ENCODE results near the gene TSPAN5.

- TF ChIP-seq, protein P1, sequence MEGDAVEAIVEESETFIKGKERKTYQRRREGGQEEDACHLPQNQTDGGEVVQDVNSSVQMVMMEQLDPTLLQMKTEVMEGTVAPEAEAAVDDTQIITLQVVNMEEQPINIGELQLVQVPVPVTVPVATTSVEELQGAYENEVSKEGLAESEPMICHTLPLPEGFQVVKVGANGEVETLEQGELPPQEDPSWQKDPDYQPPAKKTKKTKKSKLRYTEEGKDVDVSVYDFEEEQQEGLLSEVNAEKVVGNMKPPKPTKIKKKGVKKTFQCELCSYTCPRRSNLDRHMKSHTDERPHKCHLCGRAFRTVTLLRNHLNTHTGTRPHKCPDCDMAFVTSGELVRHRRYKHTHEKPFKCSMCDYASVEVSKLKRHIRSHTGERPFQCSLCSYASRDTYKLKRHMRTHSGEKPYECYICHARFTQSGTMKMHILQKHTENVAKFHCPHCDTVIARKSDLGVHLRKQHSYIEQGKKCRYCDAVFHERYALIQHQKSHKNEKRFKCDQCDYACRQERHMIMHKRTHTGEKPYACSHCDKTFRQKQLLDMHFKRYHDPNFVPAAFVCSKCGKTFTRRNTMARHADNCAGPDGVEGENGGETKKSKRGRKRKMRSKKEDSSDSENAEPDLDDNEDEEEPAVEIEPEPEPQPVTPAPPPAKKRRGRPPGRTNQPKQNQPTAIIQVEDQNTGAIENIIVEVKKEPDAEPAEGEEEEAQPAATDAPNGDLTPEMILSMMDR (IDR thresholded peaks at IDR 0.05) = no peak
- TF ChIP-seq POLR2A (IDR thresholded peaks at IDR 0.05) = no peak
Measured at GRCh38 chr4:98517218-98518021, 141.0 kb downstream of the TSPAN5 start.

All from heart left ventricle (tissue), 13 donors.